ENCODE results near the gene ATP6V1G1. TPM values are rescaled to one million over a fixed set of nuclear protein-coding genes. Genes with fewer than 3 reads are reported as not detected.

Gene ATP6V1G1
- total RNA-seq, 1 donor from 2014 or later, result 123 TPM

GRCh38 chr9:114638404-114638803, 50.8 kb downstream of the ATP6V1G1 start:
- H3K36me3 Mint-ChIP-seq (ENCODE audit: unreplicated experiment), result peaks cover 52% of the 10 kb centered on the region
- H3K4me3 Mint-ChIP-seq (ENCODE audit: unreplicated experiment), result no peak overlapping the region
- TF ChIP-seq CTCF (IDR thresholded peaks at IDR 0.05), result no peak
- DNase-seq (ENCODE audit: extremely low spot score, unreplicated experiment), result no peak
- H3K9me3 Mint-ChIP-seq (ENCODE audit: unreplicated experiment), result no peaks in the 10 kb centered on the region
- H3K27me3 Mint-ChIP-seq (ENCODE audit: unreplicated experiment), result no peaks in the 10 kb centered on the region
- no peaks in the 10 kb centered on the region for H3K4me1 Mint-ChIP-seq (ENCODE audit: unreplicated experiment)
- H3K27ac Mint-ChIP-seq (ENCODE audit: unreplicated experiment), result no peak overlapping the region

- H3K4me3 Mint-ChIP-seq (ENCODE audit: unreplicated experiment), result no peak overlapping the region
- no peak overlapping the region for H3K27ac Mint-ChIP-seq (ENCODE audit: unreplicated experiment)
- no peaks in the 10 kb centered on the region for H3K4me1 Mint-ChIP-seq (ENCODE audit: unreplicated experiment)
- no peaks in the 10 kb centered on the region for H3K27me3 Mint-ChIP-seq (ENCODE audit: unreplicated experiment)
- DNase-seq (ENCODE audit: extremely low spot score, unreplicated experiment), result no peak
- TF ChIP-seq CTCF (IDR thresholded peaks at IDR 0.05), result no peak
- H3K36me3 Mint-ChIP-seq (ENCODE audit: unreplicated experiment), result peaks cover 61% of the 10 kb centered on the region
- peaks cover 2% of the 10 kb centered on the region for H3K9me3 Mint-ChIP-seq (ENCODE audit: unreplicated experiment)
Measured at GRCh38 chr9:114641967-114642366, 54.4 kb downstream of the ATP6V1G1 start.

- TF ChIP-seq CTCF (IDR thresholded peaks at IDR 0.05), result no peak
- Mint-ChIP-seq H3K36me3 (ENCODE audit: unreplicated experiment) (peaks cover 62% of the 10 kb centered on the region), H3K27me3 (ENCODE audit: unreplicated experiment) (no peaks in the 10 kb centered on the region), H3K4me1 (ENCODE audit: unreplicated experiment) (no peaks in the 10 kb centered on the region), H3K9me3 (ENCODE audit: unreplicated experiment) (peaks cover 9% of the 10 kb centered on the region), H3K4me3 (ENCODE audit: unreplicated experiment) (no peak overlapping the region), H3K27ac (ENCODE audit: unreplicated experiment) (no peak overlapping the region)
- no peak for DNase-seq (ENCODE audit: extremely low spot score, unreplicated experiment)
Measured at GRCh38 chr9:114643001-114643400, 55.4 kb downstream of the ATP6V1G1 start.

GRCh38 chr9:114643896-114644295, 56.3 kb downstream of the ATP6V1G1 start:
- DNase-seq (ENCODE audit: extremely low spot score, unreplicated experiment), result no peak
- H3K9me3 Mint-ChIP-seq (ENCODE audit: unreplicated experiment), result peaks cover 9% of the 10 kb centered on the region
- no peak for TF ChIP-seq CTCF (IDR thresholded peaks at IDR 0.05)
- H3K27ac Mint-ChIP-seq (ENCODE audit: unreplicated experiment), result no peak overlapping the region
- H3K36me3 Mint-ChIP-seq (ENCODE audit: unreplicated experiment), result peaks cover 59% of the 10 kb centered on the region
- no peaks in the 10 kb centered on the region for H3K4me1 Mint-ChIP-seq (ENCODE audit: unreplicated experiment)
- no peak overlapping the region for H3K4me3 Mint-ChIP-seq (ENCODE audit: unreplicated experiment)
- no peaks in the 10 kb centered on the region for H3K27me3 Mint-ChIP-seq (ENCODE audit: unreplicated experiment)

Other genes starting within 250 kb of the ATP6V1G1 start
- gene AKNA, start 199.8 kb upstream of the ATP6V1G1 start, total RNA-seq, result 36.0 and 37.0 TPM in 2 replicates
- gene WHRN, start 82.3 kb upstream of the ATP6V1G1 start, total RNA-seq, result 11.0 and 12.0 TPM in 2 replicates
- gene TMEM268, start 23.5 kb downstream of the ATP6V1G1 start, total RNA-seq, result 15.9 and 16.1 TPM in 2 replicates
- not detected in 2 replicates for gene TEX53, start 70.0 kb downstream of the ATP6V1G1 start, total RNA-seq
- not detected in 2 replicates for gene TEX48, start 94.4 kb downstream of the ATP6V1G1 start, total RNA-seq
- 0.56 and 0.73 TPM in 2 replicates for gene TNFSF15, start 218.3 kb downstream of the ATP6V1G1 start, total RNA-seq